SU-DHL-6 (cell line): ENCODE data around the gene MINK1.

Experiments
- H2AFZ ChIP-seq: fragments of 200-600 bp; sonication (generic); 2 replicates; pipeline ENCODE4 v1.6.1; 2014; ENCODE audit warnings: low read depth, mild to moderate bottlenecking, moderate library complexity, mixed read lengths, antibody characterized with exemption, low read length; ENCODE audit not compliant: severe bottlenecking
- H3F3A ChIP-seq: fragments of 200-600 bp; shearing (Covaris generic); 2 replicates; pipeline ENCODE4 v1.6.0; 2016; ENCODE audit warnings: antibody characterized with exemption, mild to moderate bottlenecking; ENCODE audit not compliant: insufficient read depth
- H3K27ac ChIP-seq: fragments of 200-600 bp; sonication (generic); 2 replicates; pipeline ENCODE4 v1.5.1; 2016; ENCODE audit warnings: low read depth, mild to moderate bottlenecking, low read length, moderate library complexity, mixed read lengths
- H3K27me3 ChIP-seq: fragments of 200-600 bp; sonication (generic), shearing (Covaris generic); 2 replicates; pipeline ENCODE4 v1.6.0; 2014; ENCODE audit warnings: mild to moderate bottlenecking, low read length
- H3K36me3 ChIP-seq: fragments of 200-600 bp; sonication (generic); 2 replicates; pipeline ENCODE4 v1.6.1; 2014; ENCODE audit warnings: mild to moderate bottlenecking, low read length, mixed read lengths
- H3K4me2 ChIP-seq: fragments of 300-600, 200-600 bp; shearing (Covaris generic), sonication (generic); 2 replicates; pipeline ENCODE4 v1.6.0; 2014; ENCODE audit warnings: low read length, low read depth, mild to moderate bottlenecking; ENCODE audit not compliant: poor library complexity, severe bottlenecking
- H3K4me3 ChIP-seq: fragments of 200-600 bp; sonication (generic); 2 replicates; pipeline ENCODE4 v1.5.1; 2014; ENCODE audit warnings: antibody characterized with exemption, low read length, mild to moderate bottlenecking, mixed read lengths; ENCODE audit not compliant: insufficient read depth, poor library complexity, severe bottlenecking
- H3K79me2 ChIP-seq: fragments of 200-600 bp; sonication (generic); 2 replicates; pipeline ENCODE4 v1.6.1; 2014; ENCODE audit warnings: mild to moderate bottlenecking, low read length, moderate library complexity; ENCODE audit not compliant: insufficient read depth
- H3K9ac ChIP-seq: fragments of 200-600 bp; sonication (generic); 2 replicates; pipeline ENCODE4 v1.7.0; 2014; ENCODE audit warnings: mild to moderate bottlenecking, low read length
- H3K9me2 ChIP-seq: fragments of 200-600 bp; sonication (generic); replicated peaks from 2 replicates; pipeline ENCODE4 v1.6.1; 2014; ENCODE audit warnings: low read length; ENCODE audit not compliant: insufficient read depth
- H3K9me3 ChIP-seq: fragments of 200-600 bp; sonication (generic); 2 replicates; pipeline ENCODE4 v1.6.1; 2014; ENCODE audit warnings: low read length, mixed read lengths; ENCODE audit not compliant: insufficient read depth
- H4K20me1 ChIP-seq: fragments of 200-600 bp; sonication (generic); 2 replicates; pipeline ENCODE4 v1.6.1; 2014; ENCODE audit warnings: low read depth, mild to moderate bottlenecking, antibody characterized with exemption, low read length, moderate library complexity, mixed read lengths
- CTCF ChIP-seq: fragments of 200-600 bp; sonication (generic); IDR thresholded peaks from one replicate; pipeline ENCODE4 v1.5.1; 2017; ENCODE audit warnings: antibody characterized with exemption, mild to moderate bottlenecking, low read length, moderate library complexity; ENCODE audit not compliant: insufficient read depth, poor library complexity, severe bottlenecking
- EZH2phosphoT487 ChIP-seq: fragments of 200-600 bp; sonication (generic), shearing (Covaris generic); conservative IDR thresholded peaks from 2 replicates; pipeline ENCODE4 v1.6.1; 2018; ENCODE audit warnings: mild to moderate bottlenecking, antibody characterized with exemption, low read length, moderate library complexity, mixed read lengths

The MINK1 gene

GRCh38 chr17:4795168-4795567 lies 38.0 kb upstream of the MINK1 start:
- Histone ChIP-seq H3K9ac (no peak overlapping the region), H3K9me2 (no peaks in the 10 kb centered on the region), H3K4me3 (no peak overlapping the region), H3K36me3 (no peaks in the 10 kb centered on the region), H3F3A (0 out of 2 replicates have a peak, but pooled peaks cover 8% of the 10 kb centered on the region), H3K27ac (no peak overlapping the region), H4K20me1 (no peaks in the 10 kb centered on the region), H3K4me2 (peak overlapping the region; percentile 89), H3K9me3 (no peaks in the 10 kb centered on the region), H2AFZ (peak overlapping the region; percentile 88), H3K79me2 (peaks cover 10% of the 10 kb centered on the region), H3K27me3 (no peaks in the 10 kb centered on the region)
- TF ChIP-seq CTCF (no peak), EZH2phosphoT487 (no peak)

GRCh38 chr17:4796552-4796920 lies 36.6 kb upstream of the MINK1 start:
- Histone ChIP-seq H4K20me1 (no peaks in the 10 kb centered on the region), H3K9ac (peak overlapping the region; percentile 99), H3K27me3 (no peaks in the 10 kb centered on the region), H3K79me2 (peaks cover 10% of the 10 kb centered on the region), H3K4me3 (peak overlapping the region; percentile 98), H3F3A (0 out of 2 replicates have a peak, but pooled peaks cover 8% of the 10 kb centered on the region), H3K9me2 (no peaks in the 10 kb centered on the region), H3K36me3 (no peaks in the 10 kb centered on the region), H3K4me2 (peak overlapping the region; percentile 89), H2AFZ (peak overlapping the region; percentile 88), H3K27ac (peak overlapping the region; percentile 28), H3K9me3 (no peaks in the 10 kb centered on the region)
- TF ChIP-seq CTCF = no peak
- no peak for TF ChIP-seq EZH2phosphoT487

- no peak overlapping the region for H3K27ac ChIP-seq
- peaks cover 10% of the 10 kb centered on the region for H3K79me2 ChIP-seq
- H3K27me3 ChIP-seq = no peaks in the 10 kb centered on the region
- no peak overlapping the region for H3K9ac ChIP-seq
- no peaks in the 10 kb centered on the region for H3K9me2 ChIP-seq
- no peaks in the 10 kb centered on the region for H3K36me3 ChIP-seq
- TF ChIP-seq EZH2phosphoT487 (no peak), CTCF (no peak)
- no peak overlapping the region for H3K4me2 ChIP-seq
- H2AFZ ChIP-seq = no peak overlapping the region
- H4K20me1 ChIP-seq = no peaks in the 10 kb centered on the region
- 0 out of 2 replicates have a peak, but pooled peaks cover 3% of the 10 kb centered on the region for H3F3A ChIP-seq
- H3K9me3 ChIP-seq = no peaks in the 10 kb centered on the region
- H3K4me3 ChIP-seq = no peak overlapping the region
Measured at GRCh38 chr17:4800462-4801196, 32.5 kb upstream of the MINK1 start.
